ENCODE measurements around the gene DOK7. TPM values are rescaled to one million over a fixed set of nuclear protein-coding genes. Genes with fewer than 3 reads are reported as not detected.
A peak's percentile ranks its signal among the peaks of the same experiment; 100 is the strongest.
"Not testable (repeated sequence)": the region's sequence is repeated elsewhere in the genome, so short reads cannot be mapped to it uniquely, and the experiment has no call there.

Gene DOK7
- total and polyA plus RNA-seq, 8 donors: 0.37 to 8.1 (median 4.3) TPM; not detected in 1

DNA sequence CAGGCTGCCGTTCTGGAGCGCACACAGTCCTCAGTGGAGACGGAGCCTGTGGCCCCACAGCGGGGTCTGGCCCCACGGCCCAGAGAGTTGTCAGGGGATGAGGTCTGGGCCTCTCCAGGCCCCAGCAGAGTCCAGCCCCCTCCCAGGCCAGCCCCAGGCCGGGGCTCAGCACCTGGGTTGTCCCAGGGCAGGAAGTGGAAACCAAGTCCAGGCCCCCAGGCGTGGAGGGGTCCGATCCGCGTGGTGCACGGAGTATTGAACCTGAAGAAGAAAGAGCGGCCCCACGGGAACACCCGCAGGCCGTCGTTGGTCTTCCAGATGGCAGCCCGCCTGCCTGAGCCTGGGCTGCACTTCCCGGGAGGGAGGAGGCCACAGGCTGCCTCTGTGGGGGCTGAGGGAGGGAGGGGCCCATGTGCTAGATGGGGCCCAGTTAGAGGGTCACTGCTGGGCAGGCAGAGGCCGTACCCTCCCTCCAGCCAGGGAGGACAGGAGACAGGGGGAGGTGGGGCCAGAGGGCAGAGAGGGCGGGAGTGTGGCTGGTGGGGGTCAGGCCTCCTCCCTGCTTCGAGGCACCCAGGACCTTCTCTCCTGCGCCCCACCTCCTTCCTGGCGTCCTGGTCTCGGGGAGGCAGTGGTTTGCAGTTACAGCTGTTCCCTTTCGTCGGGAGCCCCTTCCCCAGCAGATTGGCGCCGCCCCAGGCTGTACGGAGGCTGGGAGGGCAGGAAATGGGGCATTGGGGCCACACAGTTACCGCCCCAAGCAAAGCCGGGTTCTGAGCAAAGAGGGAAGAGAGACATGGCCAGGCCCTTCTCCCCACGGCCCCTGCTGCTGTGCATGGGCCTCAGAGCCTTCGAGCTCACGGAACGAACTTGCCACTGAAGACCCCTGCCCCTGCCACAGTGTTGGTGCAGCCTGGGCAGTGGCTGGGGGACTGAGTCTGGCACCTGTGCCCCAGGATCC lies 13.3 kb upstream of the DOK7 start:
- H3K27me3 ChIP-seq: no peaks in the 10 kb centered on the region
- intact Hi-C loops (cut with DNase I; ENCODE audit: low total_unique reads): no loop called here
- H3K36me3 ChIP-seq: no peaks in the 10 kb centered on the region
- H3K9me3 ChIP-seq: peaks cover 0 to 4% (median under 1%) of the 10 kb centered on the region in 4 donors
- H3K27ac ChIP-seq: no peak overlapping the region
- 81 to 87% (median 85%) methylated on average over 27 to 35 of the region's 35 CpGs for WGBS, 5 donors
- TF ChIP-seq, protein P1, sequence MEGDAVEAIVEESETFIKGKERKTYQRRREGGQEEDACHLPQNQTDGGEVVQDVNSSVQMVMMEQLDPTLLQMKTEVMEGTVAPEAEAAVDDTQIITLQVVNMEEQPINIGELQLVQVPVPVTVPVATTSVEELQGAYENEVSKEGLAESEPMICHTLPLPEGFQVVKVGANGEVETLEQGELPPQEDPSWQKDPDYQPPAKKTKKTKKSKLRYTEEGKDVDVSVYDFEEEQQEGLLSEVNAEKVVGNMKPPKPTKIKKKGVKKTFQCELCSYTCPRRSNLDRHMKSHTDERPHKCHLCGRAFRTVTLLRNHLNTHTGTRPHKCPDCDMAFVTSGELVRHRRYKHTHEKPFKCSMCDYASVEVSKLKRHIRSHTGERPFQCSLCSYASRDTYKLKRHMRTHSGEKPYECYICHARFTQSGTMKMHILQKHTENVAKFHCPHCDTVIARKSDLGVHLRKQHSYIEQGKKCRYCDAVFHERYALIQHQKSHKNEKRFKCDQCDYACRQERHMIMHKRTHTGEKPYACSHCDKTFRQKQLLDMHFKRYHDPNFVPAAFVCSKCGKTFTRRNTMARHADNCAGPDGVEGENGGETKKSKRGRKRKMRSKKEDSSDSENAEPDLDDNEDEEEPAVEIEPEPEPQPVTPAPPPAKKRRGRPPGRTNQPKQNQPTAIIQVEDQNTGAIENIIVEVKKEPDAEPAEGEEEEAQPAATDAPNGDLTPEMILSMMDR (IDR thresholded peaks at IDR 0.05): no peak
- TF ChIP-seq POLR2AphosphoS5 (IDR thresholded peaks at IDR 0.05) (no peak), POLR2A (IDR thresholded peaks at IDR 0.05) (no peak)
- peaks cover 5 to 18% (median 12%) of the 10 kb centered on the region in 4 donors for H3K4me1 ChIP-seq
- no peak overlapping the region for H3K4me3 ChIP-seq
- peak in 1 of 2 donors; percentile 52 for DNase-seq

DNA sequence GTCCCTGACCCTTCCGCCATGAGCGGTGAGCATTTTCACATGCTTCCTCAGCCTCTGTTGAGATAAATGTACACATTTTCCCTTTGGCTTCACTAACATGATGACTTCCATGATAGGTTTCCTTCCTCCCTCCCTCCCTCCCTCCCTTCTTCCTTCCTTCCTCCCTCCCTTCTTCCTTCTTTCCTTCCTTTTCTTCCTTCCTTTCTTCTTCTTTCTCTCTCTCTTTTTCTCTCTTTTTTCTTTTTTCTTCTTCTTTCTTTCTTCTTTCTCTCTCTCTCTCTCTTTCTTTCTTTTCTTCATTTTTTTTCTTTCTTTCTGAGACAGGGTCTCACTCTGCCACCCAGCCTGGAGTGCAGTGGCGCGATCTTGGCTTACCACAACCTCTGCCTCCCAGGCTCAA lies 12.5 kb upstream of the DOK7 start:
- Histone ChIP-seq H3K4me3 (no peak overlapping the region), H3K4me1 (peaks cover 5 to 18% (median 12%) of the 10 kb centered on the region in 4 donors), H3K27ac (no peak overlapping the region), H3K27me3 (no peaks in the 10 kb centered on the region), H3K9me3 (peaks cover 7 to 12% (median 8%) of the 10 kb centered on the region in 4 donors), H3K36me3 (no peaks in the 10 kb centered on the region)
- no peak for DNase-seq
- intact Hi-C loops (cut with DNase I; ENCODE audit: low total_unique reads): no loop called here
- TF ChIP-seq POLR2AphosphoS5 (IDR thresholded peaks at IDR 0.05) (no peak), EP300 (IDR thresholded peaks at IDR 0.05) (no peak), POLR2A (IDR thresholded peaks at IDR 0.05) (no peak)
- TF ChIP-seq, protein P1 (IDR thresholded peaks at IDR 0.05): no peak
- WGBS, 5 donors: 93 to 100% (median 98%) methylated on average over 4 of the region's 4 CpGs

DNA sequence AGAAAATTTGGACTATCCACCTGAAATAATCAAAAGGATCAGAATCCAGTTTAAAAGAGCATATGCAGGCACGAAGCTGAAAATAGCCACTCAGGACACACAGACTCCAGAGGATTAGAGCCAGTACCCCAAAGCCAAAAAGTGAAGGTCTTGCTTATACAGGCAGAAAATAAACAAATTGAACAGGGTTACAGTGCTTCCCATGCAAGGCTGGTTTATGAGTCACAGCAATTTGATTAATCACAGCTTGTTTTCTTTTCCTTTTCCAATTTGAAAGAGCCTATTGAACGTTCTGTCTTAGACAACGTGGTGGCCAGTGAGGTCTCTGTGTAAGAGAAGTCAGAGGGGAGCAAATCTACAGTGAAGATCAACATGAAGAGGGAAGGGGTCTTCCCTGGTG lies 11.2 kb upstream of the DOK7 start:
- no peak for DNase-seq
- H3K4me3 ChIP-seq: no peak overlapping the region
- 24 to 39% (median 29%) methylated on average over 3 of the region's 3 CpGs for WGBS, 5 donors
- H3K9me3 ChIP-seq: peaks cover 11 to 20% (median 16%) of the 10 kb centered on the region in 4 donors
- intact Hi-C loops (cut with DNase I; ENCODE audit: low total_unique reads): no loop called here
- peaks cover 5 to 18% (median 12%) of the 10 kb centered on the region in 4 donors for H3K4me1 ChIP-seq
- peak overlapping the region in 3 of 5 donors; percentile 1 to 40 (median 35) for H3K27ac ChIP-seq
- no peaks in the 10 kb centered on the region for H3K36me3 ChIP-seq
- TF ChIP-seq, protein P1 (IDR thresholded peaks at IDR 0.05): no peak
- peak in 1 of 3 donors; percentile 34 for TF ChIP-seq POLR2AphosphoS5 (IDR thresholded peaks at IDR 0.05)
- H3K27me3 ChIP-seq: no peaks in the 10 kb centered on the region

DNA sequence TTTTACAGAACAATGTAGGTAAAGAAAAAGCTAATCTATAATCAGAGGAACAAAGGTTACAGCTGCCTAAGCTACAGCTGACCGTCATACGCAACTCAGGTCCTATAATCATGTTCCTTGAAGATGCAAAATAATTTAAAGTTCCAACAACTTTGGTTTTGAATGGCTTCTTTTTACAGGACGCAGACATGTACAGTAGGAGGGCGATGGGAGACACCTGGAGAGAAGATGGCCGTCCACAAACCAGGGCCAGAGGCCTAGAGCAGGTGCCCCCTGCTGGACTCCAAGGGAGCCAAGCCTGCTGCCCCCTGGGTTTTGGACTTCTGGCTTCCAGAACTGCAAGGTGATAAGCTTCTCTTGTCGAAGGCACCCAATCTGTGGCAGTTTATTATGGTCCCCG lies 10.7 kb upstream of the DOK7 start:
- DNase-seq: no peak
- no peaks in the 10 kb centered on the region for H3K27me3 ChIP-seq
- TF ChIP-seq POLR2A (IDR thresholded peaks at IDR 0.05): no peak
- TF ChIP-seq POLR2AphosphoS5 (IDR thresholded peaks at IDR 0.05): no peak
- TF ChIP-seq, protein P1 (IDR thresholded peaks at IDR 0.05): no peak
- no peak for TF ChIP-seq EP300 (IDR thresholded peaks at IDR 0.05)
- H3K27ac ChIP-seq: peak overlapping the region in 2 of 5 donors; percentile 1 to 40
- peaks cover 11 to 20% (median 16%) of the 10 kb centered on the region in 4 donors for H3K9me3 ChIP-seq
- no peak overlapping the region for H3K4me3 ChIP-seq
- peaks cover 5 to 18% (median 12%) of the 10 kb centered on the region in 4 donors for H3K4me1 ChIP-seq
- intact Hi-C loops (cut with DNase I; ENCODE audit: low total_unique reads): no loop called here
- 50 to 77% (median 67%) methylated on average over 7 of the region's 7 CpGs for WGBS, 5 donors
- H3K36me3 ChIP-seq: no peaks in the 10 kb centered on the region

DNA sequence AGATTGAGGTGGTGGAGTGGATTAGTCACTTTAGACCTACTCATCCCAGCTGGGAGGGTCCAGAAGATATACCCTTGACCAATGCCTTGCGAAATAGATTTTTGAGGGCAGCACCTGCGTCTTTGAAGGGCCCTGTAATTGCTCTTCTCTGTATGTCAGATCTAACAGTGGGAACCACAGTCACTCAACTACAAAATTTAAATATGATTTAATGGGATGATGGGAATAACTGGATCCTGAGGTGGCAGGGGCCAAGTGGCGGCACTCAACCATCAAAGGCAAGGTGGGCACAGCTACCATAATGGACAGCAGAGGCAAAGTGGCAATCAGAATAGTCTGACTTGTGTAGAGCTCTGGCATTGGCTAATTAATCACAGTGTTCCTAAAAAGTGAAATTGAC lies 7.5 kb upstream of the DOK7 start:
- intact Hi-C loops (cut with DNase I; ENCODE audit: low total_unique reads); H3K27ac ChIP-seq; H3K4me3 ChIP-seq; DNase-seq; H3K27me3 ChIP-seq; H3K36me3 ChIP-seq: not testable (repeated sequence)
- 86 to 96% (median 92%) methylated on average over 3 of the region's 3 CpGs for WGBS, 5 donors
- Histone ChIP-seq H3K9me3 (peaks cover 11 to 20% (median 16%) of the 10 kb centered on the region in 4 donors), H3K4me1 (peaks cover 5 to 18% (median 13%) of the 10 kb centered on the region in 4 donors)
